SK-N-MC (cell line): ENCODE results near the gene PIGR.

ENCODE experiments used
- EZH2 ChIP-seq: fragments of 200-600 bp; sonication (generic); IDR thresholded peaks from one replicate; pipeline ENCODE4 v1.6.1; 2017; ENCODE audit warnings: antibody characterized with exemption
- FOXP2 ChIP-seq: optimal IDR thresholded peaks from 2 replicates; pipeline ENCODE3; 2011; ENCODE audit warnings: mild to moderate bottlenecking, moderate library complexity; ENCODE audit not compliant: insufficient read depth; ENCODE audit errors: extremely low read length, control extremely low read depth
- POLR2AphosphoS5 ChIP-seq: IDR thresholded peaks from 2 replicates; pipeline ENCODE4 v1.6.1; 2012; ENCODE audit warnings: mild to moderate bottlenecking, low read depth, low read length, borderline replicate concordance

- no peak for TF ChIP-seq EZH2
- TF ChIP-seq POLR2AphosphoS5 = no peak
- TF ChIP-seq FOXP2 = no peak
Measured at GRCh38 chr1:206911064-206911663, 35.1 kb downstream of the PIGR start.
